H1 (cell line): ENCODE data around the gene TRPV2.

Experiments used
- CEBPB ChIP-seq: IDR thresholded peaks from 2 replicates; pipeline ENCODE4 v1.6.1; 2012; ENCODE audit warnings: low read depth, low read length
- RBBP5 ChIP-seq: IDR thresholded peaks from 2 replicates; pipeline ENCODE4 v1.7.1; 2012; ENCODE audit warnings: low read depth, mild to moderate bottlenecking, inconsistent platforms, low read length, moderate library complexity, borderline replicate concordance

DNA sequence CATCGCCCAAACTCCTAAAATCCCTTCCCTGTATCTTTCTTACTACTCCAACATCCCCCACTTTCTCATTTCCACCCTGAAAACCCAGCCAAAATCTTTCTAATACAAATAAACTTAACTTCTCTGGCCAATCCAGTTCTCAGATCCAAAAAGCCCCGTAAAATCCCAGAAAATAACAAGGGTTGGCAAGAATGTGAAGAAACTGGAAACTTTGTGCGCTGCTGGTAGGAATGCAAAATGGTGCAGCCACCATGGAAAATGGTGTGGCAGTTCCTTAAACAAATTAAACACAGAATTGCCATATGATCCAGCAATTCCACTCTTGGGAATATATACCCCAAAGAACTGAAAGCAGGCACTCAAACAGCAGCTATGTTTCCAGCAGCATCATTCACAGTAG is 52.5 kb downstream of the TRPV2 start:
- TF ChIP-seq RBBP5: no peak
- no peak for TF ChIP-seq CEBPB
